IMR-90 (cell line): ENCODE measurements around the gene VPS4B. TPM values are rescaled to one million over a fixed set of nuclear protein-coding genes. Genes with fewer than 3 reads are reported as not detected.
A peak's percentile ranks its signal among the peaks of the same experiment; 100 is the strongest.
"Not testable (repeated sequence)": the region's sequence is repeated elsewhere in the genome, so short reads cannot be mapped to it uniquely, and the experiment has no call there.

Source experiments
- ATAC-seq: fragments of 200-7000 bp; cut with Tn5 transposase; 2 replicates; pipeline ENCODE4 v1.9.1; 2020; ENCODE audit warnings: low read depth, mild to moderate bottlenecking, moderate library complexity
- BruUV-seq: library from RNA; stranded (reverse); fragments of 400-500 nt; replicated peaks from 2 replicates; lab custom pipeline; 2021; lab: Mats Ljungman, UMichigan
- CTCF ChIA-PET: fragments of 300-600 bp; formaldehyde crosslinking; extraction: SDS; loops from one replicate; lab custom pipeline; 2021; ENCODE audit warnings: antibody characterized with exemption; lab: Yijun Ruan, JAX
- POLR2A ChIA-PET: fragments of 300-600 bp; sonication (Branson Sonifier 250); formaldehyde crosslinking; loops from one replicate; lab custom pipeline; 2022; ENCODE audit warnings: antibody characterized with exemption; ENCODE audit not compliant: unreplicated experiment; lab: Charles Lee
- DNase-seq: peaks from one replicate; pipeline ENCODE4 v3.0.0; 2013
- H2AFZ ChIP-seq: replicated peaks from 2 replicates; pipeline ENCODE3; 2013; ENCODE audit warnings: low read length, mild to moderate bottlenecking; ENCODE audit not compliant: poor library complexity
- H2AK5ac ChIP-seq: 2 replicates; pipeline ENCODE4 v1.6.1; 2013; ENCODE audit warnings: low read depth, low read length, inconsistent platforms
- H2AK9ac ChIP-seq: replicated peaks from 2 replicates; pipeline ENCODE3; 2013; ENCODE audit warnings: mild to moderate bottlenecking, low read depth, low read length, moderate library complexity; ENCODE audit not compliant: poor library complexity
- H2BK120ac ChIP-seq: 2 replicates; pipeline ENCODE4 v1.6.1; 2013; ENCODE audit warnings: low read depth, low read length, inconsistent platforms
- H2BK15ac ChIP-seq: 3 replicates; pipeline ENCODE4 v1.6.1; 2013; ENCODE audit warnings: low read depth, low read length, inconsistent platforms
- H2BK20ac ChIP-seq: 2 replicates; pipeline ENCODE4 v1.6.1; 2013; ENCODE audit warnings: low read depth, mild to moderate bottlenecking, inconsistent platforms, low read length, moderate library complexity
- H2BK5ac ChIP-seq: 2 replicates; pipeline ENCODE4 v1.6.1; 2013; ENCODE audit warnings: mild to moderate bottlenecking, low read depth, low read length, inconsistent platforms; ENCODE audit not compliant: poor library complexity, severe bottlenecking
- H3K14ac ChIP-seq: replicated peaks from 2 replicates; pipeline ENCODE4 v1.6.1; 2013; ENCODE audit warnings: low read depth, low read length, inconsistent platforms
- H3K18ac ChIP-seq: 2 replicates; pipeline ENCODE4 v1.6.1; 2013; ENCODE audit warnings: low read depth, low read length, control low read depth
- H3K23ac ChIP-seq: 2 replicates; pipeline ENCODE4 v1.6.1; 2013; ENCODE audit warnings: low read depth, low read length, inconsistent platforms
- H3K27ac ChIP-seq: 2 replicates; pipeline ENCODE4 v1.5.1; 2013; ENCODE audit warnings: mild to moderate bottlenecking, control low read depth, low read length; ENCODE audit not compliant: insufficient read depth
- H3K27me3 ChIP-seq: 2 replicates; pipeline ENCODE4 v1.6.1; 2013; ENCODE audit warnings: low read length; ENCODE audit not compliant: control insufficient read depth, insufficient read depth
- H3K36me3 ChIP-seq: 2 replicates; pipeline ENCODE4 v1.6.1; 2013; ENCODE audit warnings: low read length, mixed read lengths; ENCODE audit not compliant: control insufficient read depth, insufficient read depth
- H3K4ac ChIP-seq: 2 replicates; pipeline ENCODE4 v1.6.1; 2013; ENCODE audit warnings: low read depth, low read length, inconsistent platforms
- H3K4me1 ChIP-seq: 2 replicates; pipeline ENCODE4 v1.6.1; 2013; ENCODE audit warnings: low read length, mixed read lengths; ENCODE audit not compliant: control insufficient read depth, insufficient read depth
- H3K4me2 ChIP-seq: 2 replicates; pipeline ENCODE4 v1.6.1; 2013; ENCODE audit warnings: low read depth, mild to moderate bottlenecking, control low read depth, low read length, moderate library complexity
- H3K4me3 ChIP-seq: 2 replicates; pipeline ENCODE4 v1.5.1; 2013; ENCODE audit warnings: low read depth, mild to moderate bottlenecking, control low read depth, low read length, moderate library complexity; ENCODE audit not compliant: insufficient read depth
- H3K56ac ChIP-seq: 2 replicates; pipeline ENCODE4 v1.6.1; 2013; ENCODE audit warnings: low read length, inconsistent platforms; ENCODE audit not compliant: insufficient read depth; ENCODE audit errors: extremely low read depth
- H3K79me1 ChIP-seq, 2 experiments: 2 replicates each; pipeline ENCODE4 v1.6.1; 2013; ENCODE audit warnings: low read length in 2 of 2, inconsistent platforms in 1 of 2, low read depth in 1 of 2
- H3K9ac ChIP-seq: 2 replicates; pipeline ENCODE4 v1.6.1; 2013; ENCODE audit warnings: low read depth, low read length, control low read depth
- H3K9me1 ChIP-seq: 2 replicates; pipeline ENCODE4 v1.6.1; 2013; ENCODE audit warnings: low read length, inconsistent platforms; ENCODE audit not compliant: insufficient read depth
- H3K9me3 ChIP-seq: 2 replicates; pipeline ENCODE4 v1.6.1; 2013; ENCODE audit warnings: low read length; ENCODE audit not compliant: control insufficient read depth, insufficient read depth
- H4K20me1 ChIP-seq: 2 replicates; pipeline ENCODE4 v1.6.1; 2013; ENCODE audit warnings: low read length, inconsistent platforms; ENCODE audit not compliant: insufficient read depth
- H4K5ac ChIP-seq: 2 replicates; pipeline ENCODE4 v1.6.1; 2013; ENCODE audit warnings: mild to moderate bottlenecking, low read depth, low read length, control low read depth
- H4K8ac ChIP-seq, 2 experiments: 2 replicates each; pipeline ENCODE4 v1.6.1; 2013; ENCODE audit warnings: low read depth in 2 of 2, low read length in 2 of 2, control low read depth in 1 of 2, inconsistent platforms in 1 of 2
- H4K91ac ChIP-seq: 2 replicates; pipeline ENCODE4 v1.6.1; 2013; ENCODE audit warnings: low read depth, low read length, inconsistent platforms; ENCODE audit not compliant: insufficient read depth
- CHD1 ChIP-seq: IDR thresholded peaks from 2 replicates; pipeline ENCODE4 v1.6.1; 2012; ENCODE audit warnings: low read depth, low read length, improper control_type of control experiment
- FOS ChIP-seq: fragments of 150-350 bp; IDR thresholded peaks from 2 replicates; pipeline ENCODE4 v1.6.1; 2016; ENCODE audit warnings: low read depth, low read length
- MAFK ChIP-seq: IDR thresholded peaks from 2 replicates; pipeline ENCODE4 v1.6.1; 2012; ENCODE audit warnings: low read depth, low read length, improper control_type of control experiment
- WGBS, 2 experiments: methylation state at CpG; one replicate each; pipeline versions ENCODE4 v1.1.5 to v1.1.7; 2013; ENCODE audit warnings: missing lambda C conversion rate in 2 of 2; ENCODE audit not compliant: insufficient read length in 1 of 2; ENCODE audit errors: extremely low coverage in 2 of 2; 5-methylcytosine and 5-hydroxymethylcytosine counted together
- dilution Hi-C: fragments of 300-500 bp; cut with HindIII; formaldehyde crosslinking; loops from one replicate; pipeline ENCODE4 v1.14.3; 2018; ENCODE audit warnings: low sequenced_read_pairs; ENCODE audit not compliant: unreplicated experiment
- in situ Hi-C: fragments of 300-500 bp; cut with MboI; formaldehyde crosslinking; loops from 3 replicates; pipeline ENCODE4 v1.14.3; 2019; ENCODE audit warnings: low sequenced_read_pairs, inconsistent platforms, mixed read lengths
- intact Hi-C: fragments of 100-400 bp; cut with micrococcal nuclease; formaldehyde crosslinking; loops from 2 replicates; pipeline ENCODE4 v1.10.0; 2022
- polyA plus RNA-seq, 3 experiments: library from polyadenylated mRNA; depleted of rRNA; stranded (reverse); fragments of >200 nt; gene quantifications; 2 replicates each; pipeline ENCODE4 v1.2.3, GENCODE V29; 2012; ENCODE audit warnings: low replicate concordance in 1 of 3
- total RNA-seq: library from RNA; depleted of rRNA; stranded (reverse); fragments of >200 nt; gene quantifications from 2 replicates; pipeline ENCODE4 v1.2.3, GENCODE V29; 2012

VPS4B gene
- total and polyA plus RNA-seq, 2 of the 4 experiments (the other 2 are of a cell fraction): 16.2 to 31.5 TPM

DNA sequence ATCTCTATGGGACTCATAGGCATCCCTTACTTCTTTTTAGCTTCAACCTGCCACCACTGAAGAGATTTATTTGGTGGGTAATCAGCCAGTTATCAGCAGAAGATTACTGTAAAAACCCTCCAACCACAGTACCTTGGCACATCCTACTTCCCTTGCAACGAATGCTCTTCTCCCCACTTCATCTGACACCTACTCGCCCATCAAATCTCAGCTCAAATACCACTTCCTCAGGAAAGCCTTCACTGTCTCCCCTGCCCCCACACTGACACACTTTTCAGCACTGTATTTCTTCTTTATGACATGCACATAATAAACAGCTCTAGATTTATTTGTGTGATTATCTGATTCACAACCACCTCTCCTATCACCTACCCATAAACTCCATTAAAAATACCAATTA, 58.3 kb downstream of the VPS4B start:
- no peak for TF ChIP-seq MAFK
- TF ChIP-seq FOS: no peak
- no peak for TF ChIP-seq CHD1
- Histone ChIP-seq H2BK5ac (no peak overlapping the region), H3K27ac (no peak overlapping the region), H3K9me1 (peaks cover 5% of the 10 kb centered on the region), H3K36me3 (peaks cover 22% of the 10 kb centered on the region), H4K5ac (no peak overlapping the region), H4K91ac (no peak overlapping the region), H2AFZ (no peak overlapping the region), H2AK9ac (no peak overlapping the region), H3K79me1 (peaks cover 11 to 34% of the 10 kb centered on the region in 2 experiments), H3K18ac (no peak overlapping the region), H2BK120ac (no peak overlapping the region), H3K4ac (no peak overlapping the region), H3K23ac (0 out of 2 replicates have a peak overlapping the region, but pooled peaks have one; percentile 8), H3K9me3 (no peaks in the 10 kb centered on the region), H2AK5ac (no peak overlapping the region), H4K8ac (no peak overlapping the region), H3K4me3 (no peak overlapping the region), H3K4me1 (0 out of 2 replicates have a peak, but pooled peaks cover 3% of the 10 kb centered on the region), H4K20me1 (peaks cover 16% of the 10 kb centered on the region), H3K56ac (no peak overlapping the region), H3K14ac (no peak overlapping the region), H3K27me3 (no peaks in the 10 kb centered on the region), H3K9ac (no peak overlapping the region), H3K4me2 (no peak overlapping the region), H2BK15ac (no peak overlapping the region), H2BK20ac (no peak overlapping the region)
- ATAC-seq: no peak
- in situ Hi-C loops: no loop called here
- 80% methylated on average over 2 of the region's 2 CpGs; no CpG with 5 or more reads in 1 of the 2 experiments for WGBS, 2 experiments
- ChIA-PET CTCF (interaction anchor here (0.6 kb wide), 1 partner anchor 205 kb away, joined by 3 read pairs; no protein-coding TSS in a partner anchor), POLR2A (no interaction called here)
- dilution Hi-C loops: no loop called here
- BruUV-seq: no TSS peak
- no peak for DNase-seq
- intact Hi-C loops: no loop called here

DNA sequence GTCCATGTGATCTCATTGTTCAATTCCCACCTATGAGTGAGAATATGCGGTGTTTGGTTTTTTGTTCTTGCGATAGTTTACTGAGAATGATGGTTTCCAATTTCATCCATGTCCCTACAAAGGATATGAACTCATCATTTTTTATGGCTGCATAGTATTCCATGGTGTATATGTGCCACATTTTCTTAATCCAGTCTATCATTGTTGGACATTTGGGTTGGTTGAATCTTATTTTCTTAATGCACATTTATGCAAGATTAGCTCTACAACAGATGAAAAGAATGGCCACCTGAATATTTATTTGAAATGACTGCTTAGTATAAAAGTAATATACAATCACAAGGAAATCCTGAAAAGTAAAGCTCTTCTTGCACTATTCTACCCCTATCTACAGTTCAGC, 58.9 kb downstream of the VPS4B start:
- H3K18ac ChIP-seq, POLR2A ChIA-PET, H3K27me3 ChIP-seq: not testable (repeated sequence)

More for the DNA sequence above, 58.9 kb downstream of the VPS4B start:
- H3K9me1 ChIP-seq, H3K4me2 ChIP-seq, H3K56ac ChIP-seq, H3K4me3 ChIP-seq, H3K14ac ChIP-seq, BruUV-seq, H3K4me1 ChIP-seq, H3K4ac ChIP-seq, H2BK15ac ChIP-seq, H2AK9ac ChIP-seq, intact Hi-C loops, H3K27ac ChIP-seq, H2BK120ac ChIP-seq, H2BK5ac ChIP-seq, H2BK20ac ChIP-seq, H3K9ac ChIP-seq, H3K23ac ChIP-seq, H2AFZ ChIP-seq, H3K9me3 ChIP-seq, dilution Hi-C loops, H4K5ac ChIP-seq, DNase-seq, ATAC-seq, H4K91ac ChIP-seq, H2AK5ac ChIP-seq, in situ Hi-C loops, H4K8ac ChIP-seq: not testable (repeated sequence)
- WGBS, 2 experiments: no CpG with 5 or more reads among the region's 2 CpGs
- CTCF ChIA-PET: interaction anchor here (0.6 kb wide), 1 partner anchor 206 kb away, joined by 3 read pairs; no protein-coding TSS in a partner anchor
- H3K79me1 ChIP-seq: peaks cover 11 to 33% of the 10 kb centered on the region in 2 experiments
- peaks cover 16% of the 10 kb centered on the region for H4K20me1 ChIP-seq
- peaks cover 24% of the 10 kb centered on the region for H3K36me3 ChIP-seq
